CD4-positive, CD25-positive, alpha-beta regulatory T cell (primary cell): Measurements from ENCODE around the gene ZFP62. TPM values are rescaled to one million over a fixed set of nuclear protein-coding genes. Genes with fewer than 3 reads are reported as not detected.
"Not testable (repeated sequence)": the region's sequence is repeated elsewhere in the genome, so short reads cannot be mapped to it uniquely, and the experiment has no call there.

ENCODE experiments used
- ATAC-seq, 2 donors: fragments of 150-1000 bp; cut with Tn5 transposase; one replicate each; pipeline ENCODE4 v1.10.0; 2021; ENCODE audit warnings: low read depth in 2 of 2, moderate number of reproducible peaks in 2 of 2, moderate library complexity in 1 of 2
- DNase-seq, 3 donors: peaks; one replicate each; pipeline versions ENCODE4 v3.0.0 to v3.0.0-alpha.2; 2012 to 2022; ENCODE audit warnings: mixed read lengths in 1 of 3
- H3K27ac ChIP-seq: one replicate; pipeline ENCODE4 v1.7.0; 2013; ENCODE audit warnings: mild to moderate bottlenecking, low read length; ENCODE audit not compliant: insufficient read depth, poor library complexity, severe bottlenecking
- H3K27me3 ChIP-seq: one replicate; pipeline ENCODE4 v1.7.0; 2013; ENCODE audit warnings: low read length; ENCODE audit not compliant: control insufficient read depth, insufficient read depth
- H3K36me3 ChIP-seq: one replicate; pipeline ENCODE4 v1.7.0; 2013; ENCODE audit warnings: mild to moderate bottlenecking, low read length, moderate library complexity; ENCODE audit not compliant: control insufficient read depth, insufficient read depth
- H3K4me1 ChIP-seq: 2 replicates; pipeline ENCODE4 v1.7.0; 2013; ENCODE audit warnings: mild to moderate bottlenecking, low read length; ENCODE audit not compliant: insufficient read depth, control insufficient read depth, poor library complexity, severe bottlenecking
- H3K4me3 ChIP-seq: one replicate; pipeline ENCODE4 v1.7.0; 2013; ENCODE audit warnings: low read depth, mild to moderate bottlenecking, low read length, moderate library complexity
- H3K9me3 ChIP-seq, 2 experiments: 1 replicate in 1 of 2; 2 replicates in 1 of 2; pipeline ENCODE4 v1.7.0; 2013; ENCODE audit warnings: low read length in 2 of 2, mild to moderate bottlenecking in 1 of 2, moderate library complexity in 1 of 2; ENCODE audit not compliant: control insufficient read depth in 2 of 2
- H3K27ac Mint-ChIP-seq, 3 donors: one replicate each; pipeline ENCODE4 v1.8.0; 2020 to 2022; ENCODE audit warnings: mild to moderate bottlenecking in 3 of 3, mixed read lengths in 3 of 3, moderate library complexity in 2 of 3
- H3K27me3 Mint-ChIP-seq: one replicate; pipeline ENCODE4 v1.8.0; 2022; ENCODE audit warnings: mild to moderate bottlenecking, mixed read lengths
- H3K36me3 Mint-ChIP-seq: one replicate; pipeline ENCODE4 v1.8.0; 2020; ENCODE audit warnings: mixed read lengths
- H3K4me1 Mint-ChIP-seq, 4 donors: one replicate each; pipeline ENCODE4 v1.8.0; 2020 to 2022; ENCODE audit warnings: mixed read lengths in 4 of 4, mild to moderate bottlenecking in 1 of 4
- H3K4me3 Mint-ChIP-seq, 4 donors: one replicate each; pipeline ENCODE4 v1.8.0; 2020 to 2022; ENCODE audit warnings: mild to moderate bottlenecking in 4 of 4, mixed read lengths in 4 of 4, moderate library complexity in 3 of 4
- H3K9me3 Mint-ChIP-seq, 7 donors: one replicate each; pipeline ENCODE4 v1.8.0; 2020 to 2022; ENCODE audit warnings: mixed read lengths in 7 of 7, mild to moderate bottlenecking in 3 of 7, moderate library complexity in 2 of 7
- polyA plus RNA-seq, 4 donors: library from polyadenylated mRNA; unstranded; fragments of 300-500 nt; fragmentation: Illumina TruSeq; gene quantifications; one replicate each; pipeline ENCODE4 v1.2.3, GENCODE V29; 2021
- total RNA-seq: library from RNA; stranded (reverse); gene quantifications from one replicate; pipeline ENCODE4 v1.2.3, GENCODE V29; 2022

The ZFP62 gene
- total and polyA plus RNA-seq, 5 donors from 2014 or later, result 21.4 to 31.2 (median 22.1) TPM

DNA sequence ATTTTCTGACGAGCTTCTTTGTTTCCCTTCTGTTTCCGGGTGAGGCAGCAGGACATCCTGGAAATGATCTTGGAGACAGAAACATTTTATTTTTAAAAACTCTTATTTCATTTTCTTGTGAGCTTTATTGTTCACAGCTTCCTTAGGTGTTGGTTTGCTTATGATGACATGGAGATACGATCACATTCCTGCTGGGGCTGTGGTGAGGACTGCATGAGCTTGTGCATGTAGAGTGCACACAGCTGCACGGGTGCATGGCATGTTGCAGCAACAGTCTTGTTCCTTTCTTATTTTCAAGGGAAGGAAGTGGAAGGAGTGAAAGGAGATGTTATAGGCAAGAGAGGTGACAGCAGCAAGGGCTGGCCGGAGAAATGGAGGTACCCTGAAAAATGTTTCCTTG is 39.1 kb upstream of the ZFP62 start:
- no peaks in the 10 kb centered on the region for H3K4me1 ChIP-seq
- ATAC-seq, result no peak
- H3K9me3 Mint-ChIP-seq, result peaks cover 0 to 2% (median 0%) of the 10 kb centered on the region in 7 donors
- H3K36me3 ChIP-seq, result no peaks in the 10 kb centered on the region
- peak overlapping the region in 1 of 3 donors; percentile 52 for H3K27ac Mint-ChIP-seq
- H3K27me3 ChIP-seq, result no peaks in the 10 kb centered on the region
- H3K4me3 ChIP-seq, result no peak overlapping the region
- H3K9me3 ChIP-seq, result no peaks in the 10 kb centered on the region
- H3K36me3 Mint-ChIP-seq, result no peaks in the 10 kb centered on the region
- H3K27ac ChIP-seq, result no peak overlapping the region
- no peaks in the 10 kb centered on the region for H3K27me3 Mint-ChIP-seq
- no peak overlapping the region for H3K4me3 Mint-ChIP-seq
- H3K4me1 Mint-ChIP-seq, result peaks cover 0 to 9% (median 2%) of the 10 kb centered on the region in 4 donors
- no peak for DNase-seq

DNA sequence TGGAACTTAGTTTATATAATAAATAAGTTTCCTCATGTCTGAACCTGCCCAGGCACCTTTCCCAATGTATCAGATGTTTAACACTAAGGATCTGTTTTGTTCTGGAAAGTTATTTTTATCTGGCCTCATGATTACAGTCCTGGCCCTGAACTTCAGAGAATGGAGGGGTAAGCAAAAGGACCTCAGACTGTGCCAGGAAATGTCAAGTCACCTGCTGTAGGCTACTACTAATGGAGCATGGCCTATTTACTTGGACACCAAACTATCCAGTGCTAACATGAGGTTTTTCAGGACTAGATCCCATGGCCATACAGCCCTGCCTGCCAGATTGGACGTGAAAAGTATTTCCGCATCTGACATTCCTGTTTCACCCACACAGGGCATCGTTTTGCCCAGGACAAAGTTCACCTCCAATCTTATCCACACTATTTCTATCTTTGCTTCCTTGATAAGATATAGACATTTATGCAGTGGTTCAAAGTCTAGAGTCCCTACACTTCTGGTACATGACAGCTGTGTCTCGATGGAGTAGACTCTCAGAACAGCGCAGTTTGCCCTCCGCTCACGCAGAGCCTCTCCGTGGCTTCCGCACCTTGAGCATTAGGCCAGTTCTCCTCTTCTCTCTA is 37.7 kb upstream of the ZFP62 start, which contains the start of gene BTNL8:
Gene BTNL8, plus strand, starts transcription at position 539 of the 626 bp plus-strand sequence. CDS start 152 bp downstream, outside the sequence.
- no peaks in the 10 kb centered on the region for H3K27me3 ChIP-seq
- DNase-seq (no peak), ATAC-seq (no peak)
- H3K36me3 ChIP-seq, result no peaks in the 10 kb centered on the region
- H3K9me3 Mint-ChIP-seq, result peaks cover 0 to 6% (median 0%) of the 10 kb centered on the region in 7 donors
- no peak within 1 kb of the TSS for H3K4me3 Mint-ChIP-seq
- H3K4me1 Mint-ChIP-seq, result peaks cover 0 to 9% (median 2%) of the 10 kb centered on the region in 4 donors
- H3K4me3 ChIP-seq, result no peak within 1 kb of the TSS
- H3K36me3 Mint-ChIP-seq, result no peaks in the 10 kb centered on the region
- H3K27ac ChIP-seq, result no peak within 1 kb of the TSS
- no peaks in the 10 kb centered on the region for H3K27me3 Mint-ChIP-seq
- H3K27ac Mint-ChIP-seq, result peak within 1 kb of the TSS; percentile 52 to 75 (median 68)
- no peaks in the 10 kb centered on the region for H3K9me3 ChIP-seq
- no peaks in the 10 kb centered on the region for H3K4me1 ChIP-seq

DNA sequence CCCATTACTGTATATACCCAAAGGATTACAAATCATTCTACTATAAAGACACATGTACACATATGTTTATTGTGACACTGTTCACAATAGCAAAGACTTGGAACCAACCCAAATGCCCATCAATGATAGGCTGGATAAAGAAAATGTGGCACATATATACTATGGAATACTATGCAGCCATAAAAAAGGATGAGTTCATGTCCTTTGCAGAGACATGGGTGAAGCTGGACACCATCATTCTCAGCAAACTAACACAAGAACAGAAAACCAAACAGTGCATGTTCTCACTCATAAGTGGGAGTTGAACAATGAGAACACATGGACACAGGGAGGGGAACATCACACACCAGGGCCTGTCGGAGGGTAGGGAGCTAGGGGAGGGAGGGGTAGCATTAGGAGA is 34.3 kb upstream of the ZFP62 start:
- not testable (repeated sequence) for H3K9me3 ChIP-seq, H3K4me3 ChIP-seq, H3K27me3 Mint-ChIP-seq, H3K36me3 ChIP-seq, H3K27ac Mint-ChIP-seq, H3K27me3 ChIP-seq, H3K36me3 Mint-ChIP-seq, H3K4me1 Mint-ChIP-seq, H3K27ac ChIP-seq, DNase-seq, H3K4me1 ChIP-seq, H3K9me3 Mint-ChIP-seq, ATAC-seq
- peak overlapping the region in 1 of 4 donors; percentile 18 for H3K4me3 Mint-ChIP-seq

- no peaks in the 10 kb centered on the region for H3K4me1 Mint-ChIP-seq
- H3K36me3 Mint-ChIP-seq, result no peaks in the 10 kb centered on the region
- no peak overlapping the region for H3K4me3 ChIP-seq
- H3K27ac ChIP-seq, result no peak overlapping the region
- no peaks in the 10 kb centered on the region for H3K27me3 ChIP-seq
- H3K36me3 ChIP-seq, result no peaks in the 10 kb centered on the region
- no peak overlapping the region for H3K27ac Mint-ChIP-seq
- DNase-seq (no peak), ATAC-seq (no peak)
- H3K4me1 ChIP-seq, result no peaks in the 10 kb centered on the region
- H3K27me3 Mint-ChIP-seq, result peaks cover 7% of the 10 kb centered on the region
- no peak overlapping the region for H3K4me3 Mint-ChIP-seq
- H3K9me3 ChIP-seq, result no peaks in the 10 kb centered on the region
- H3K9me3 Mint-ChIP-seq, result peaks cover 0 to 6% (median 0%) of the 10 kb centered on the region in 7 donors
Observed at GRCh38 chr5:180889381-180889780, 28.3 kb upstream of the ZFP62 start.

DNA sequence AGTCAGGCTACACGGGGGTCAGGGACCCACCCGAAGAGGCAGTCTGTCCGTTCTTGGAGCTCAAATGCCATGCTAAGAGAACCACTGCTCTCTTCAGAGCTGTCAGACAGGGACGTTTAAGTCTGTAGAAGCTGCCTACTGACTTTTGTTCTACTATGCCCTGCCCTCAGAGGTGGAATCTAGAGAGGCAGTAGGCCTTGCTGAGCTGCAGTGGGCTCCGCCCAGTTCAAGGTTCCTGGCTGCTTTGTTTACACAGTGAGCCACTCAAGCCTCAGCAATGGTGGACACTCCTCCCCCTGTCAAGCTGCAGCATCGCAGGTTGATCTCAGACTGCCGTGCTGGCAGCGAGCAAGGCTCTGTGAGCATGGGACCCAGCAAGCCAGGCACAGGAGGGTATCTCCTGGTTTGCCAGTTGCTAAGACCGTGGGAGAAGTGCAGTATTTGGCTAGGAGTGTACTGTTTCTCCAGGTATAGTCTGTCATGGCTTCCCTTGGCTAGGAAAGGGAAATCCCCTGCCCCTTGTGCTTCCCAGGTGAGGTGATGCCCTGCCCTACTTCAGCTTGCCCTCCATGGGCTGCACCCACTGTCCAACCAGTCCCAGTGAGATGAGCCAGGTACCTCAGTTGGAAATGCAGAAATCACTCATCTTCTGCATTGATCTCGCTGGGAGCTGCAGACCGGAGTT is 24.9 kb upstream of the ZFP62 start:
- not testable (repeated sequence) for H3K27ac ChIP-seq, H3K36me3 ChIP-seq, H3K36me3 Mint-ChIP-seq, H3K9me3 ChIP-seq, H3K4me1 ChIP-seq, H3K27me3 ChIP-seq, H3K4me3 Mint-ChIP-seq, H3K4me3 ChIP-seq, H3K27ac Mint-ChIP-seq, DNase-seq, H3K4me1 Mint-ChIP-seq, ATAC-seq
- Mint-ChIP-seq H3K27me3 (peaks cover 11% of the 10 kb centered on the region), H3K9me3 (peaks cover 0 to 20% (median 0%) of the 10 kb centered on the region in 7 donors)

- peaks cover 0 to 1% (median 0%) of the 10 kb centered on the region in 7 donors for H3K9me3 Mint-ChIP-seq
- H3K27me3 Mint-ChIP-seq, result peaks cover 4% of the 10 kb centered on the region
- ATAC-seq, result no peak
- no peaks in the 10 kb centered on the region for H3K36me3 ChIP-seq
- no peak overlapping the region for H3K27ac ChIP-seq
- no peaks in the 10 kb centered on the region for H3K9me3 ChIP-seq
- H3K27me3 ChIP-seq, result no peaks in the 10 kb centered on the region
- peaks cover 12% of the 10 kb centered on the region for H3K4me1 ChIP-seq
- H3K4me1 Mint-ChIP-seq, result peaks cover 0 to 11% (median 7%) of the 10 kb centered on the region in 4 donors
- H3K4me3 ChIP-seq, result no peak overlapping the region
- H3K4me3 Mint-ChIP-seq, result peak overlapping the region in 1 of 4 donors; percentile 22
- no peak for DNase-seq
- H3K36me3 Mint-ChIP-seq, result no peaks in the 10 kb centered on the region
- no peak overlapping the region for H3K27ac Mint-ChIP-seq
Observed at GRCh38 chr5:180875860-180876426, 14.9 kb upstream of the ZFP62 start.

DNA sequence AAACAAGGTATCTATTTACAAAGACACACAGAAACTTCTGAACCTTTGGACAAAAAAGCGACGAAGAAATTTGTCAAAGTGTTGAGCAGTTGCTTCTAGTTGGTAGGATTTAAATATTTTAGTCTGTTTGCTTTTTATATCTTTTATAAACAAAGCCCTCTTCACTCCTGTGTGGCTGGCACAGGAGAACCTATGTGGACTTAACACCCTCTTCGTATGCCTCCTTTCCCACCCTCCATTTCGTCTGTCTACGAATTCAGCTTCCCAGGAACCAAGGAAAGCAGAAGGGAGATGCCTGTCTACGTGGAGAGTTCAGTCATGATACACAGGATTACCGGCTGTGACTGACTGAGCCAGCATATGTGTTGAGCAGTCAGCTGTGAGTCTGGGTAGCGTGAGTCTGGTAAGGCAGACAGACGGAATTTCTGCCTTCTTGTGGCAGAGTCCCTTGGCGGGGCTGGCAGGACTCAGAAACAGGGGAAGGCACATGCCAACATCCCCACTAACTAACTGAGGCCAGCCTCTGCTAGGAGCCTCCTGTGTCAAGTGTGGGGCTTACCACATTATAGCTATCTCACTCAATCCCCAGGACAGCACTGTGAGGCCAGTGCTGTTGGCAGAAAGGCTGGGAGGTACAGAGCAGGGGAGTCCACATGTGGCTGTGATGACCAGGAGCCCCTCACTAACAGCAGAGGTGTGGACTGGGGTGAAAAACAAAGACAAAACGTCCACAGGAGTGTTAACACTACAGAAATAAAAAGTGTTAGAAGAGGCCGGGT is 13.9 kb upstream of the ZFP62 start:
- Mint-ChIP-seq H3K36me3 (no peaks in the 10 kb centered on the region), H3K27me3 (peaks cover 4% of the 10 kb centered on the region), H3K27ac (peak overlapping the region; percentile 25 to 68 (median 33)), H3K9me3 (peaks cover 0 to 1% (median 0%) of the 10 kb centered on the region in 7 donors), H3K4me3 (peak overlapping the region in 1 of 4 donors; percentile 22), H3K4me1 (peaks cover 0 to 11% (median 7%) of the 10 kb centered on the region in 4 donors)
- no peaks in the 10 kb centered on the region for H3K9me3 ChIP-seq
- no peak overlapping the region for H3K27ac ChIP-seq
- H3K27me3 ChIP-seq, result no peaks in the 10 kb centered on the region
- no peak overlapping the region for H3K4me3 ChIP-seq
- no peaks in the 10 kb centered on the region for H3K36me3 ChIP-seq
- ATAC-seq (no peak), DNase-seq (no peak)
- peaks cover 12% of the 10 kb centered on the region for H3K4me1 ChIP-seq
